Neuronal stem cell (in vitro differentiated cells): Measurements from ENCODE around the gene IGFBP2.

Source experiments
- DNase-seq: peaks from one replicate; pipeline ENCODE4 v3.0.0-alpha.2; 2013; ENCODE audit warnings: low spot score
- H2AFZ ChIP-seq: one replicate; pipeline ENCODE4 v1.6.1; 2013; ENCODE audit warnings: mild to moderate bottlenecking, low read length, inconsistent platforms
- H2AK5ac ChIP-seq: 2 replicates; pipeline ENCODE4 v1.6.1; 2013; ENCODE audit warnings: low read depth, mild to moderate bottlenecking, inconsistent platforms, low read length, moderate library complexity, mixed read lengths
- H2BK120ac ChIP-seq: 2 replicates; pipeline ENCODE4 v1.6.1; 2013; ENCODE audit warnings: low read depth, mild to moderate bottlenecking, inconsistent platforms, low read length, moderate library complexity, mixed read lengths
- H2BK12ac ChIP-seq: one replicate; pipeline ENCODE4 v1.6.1; 2013; ENCODE audit warnings: low read length, inconsistent platforms
- H2BK15ac ChIP-seq: 2 replicates; pipeline ENCODE4 v1.6.1; 2013; ENCODE audit warnings: mild to moderate bottlenecking, low read length, inconsistent platforms, mixed read lengths
- H2BK5ac ChIP-seq: one replicate; pipeline ENCODE4 v1.6.1; 2013; ENCODE audit warnings: inconsistent platforms, mild to moderate bottlenecking, low read length, moderate library complexity
- H3K14ac ChIP-seq: one replicate; pipeline ENCODE4 v1.6.1; 2013; ENCODE audit warnings: low read length, inconsistent platforms
- H3K18ac ChIP-seq: 2 replicates; pipeline ENCODE4 v1.6.1; 2013; ENCODE audit warnings: low read length, inconsistent platforms
- H3K23ac ChIP-seq: 2 replicates; pipeline ENCODE4 v1.6.1; 2013; ENCODE audit warnings: low read depth, mild to moderate bottlenecking, mixed read lengths, low read length, inconsistent platforms; ENCODE audit not compliant: poor library complexity
- H3K27ac ChIP-seq: replicated peaks from 3 replicates; pipeline ENCODE4 v1.5.1; 2013; ENCODE audit warnings: low read length, inconsistent platforms
- H3K27me3 ChIP-seq, 3 experiments: 2 replicates each; pipeline ENCODE4 v1.6.1; 2013; ENCODE audit warnings: low read length in 3 of 3, mild to moderate bottlenecking in 2 of 3, inconsistent platforms in 1 of 3, low read depth in 1 of 3, mixed read lengths in 1 of 3, moderate library complexity in 1 of 3; ENCODE audit not compliant: control insufficient read depth in 3 of 3, insufficient read depth in 3 of 3
- H3K36me3 ChIP-seq, 2 donors: replicated peaks in 1 of 2; 2 replicates each; pipeline ENCODE4 v1.6.1; 2013; ENCODE audit warnings: low read length in 2 of 2; ENCODE audit not compliant: control insufficient read depth in 2 of 2, insufficient read depth in 2 of 2
- H3K4ac ChIP-seq: 2 replicates; pipeline ENCODE4 v1.6.1; 2013; ENCODE audit warnings: inconsistent platforms, mild to moderate bottlenecking, low read length, moderate library complexity
- H3K4me1 ChIP-seq, 2 donors: 1 replicate in 1 of 2; 2 replicates in 1 of 2; pipeline ENCODE4 v1.6.1; 2013; ENCODE audit warnings: low read length in 2 of 2, low read depth in 1 of 2; ENCODE audit not compliant: control insufficient read depth in 2 of 2, insufficient read depth in 1 of 2
- H3K4me2 ChIP-seq: one replicate; pipeline ENCODE4 v1.6.1; 2013; ENCODE audit warnings: mild to moderate bottlenecking, low read length, inconsistent platforms; ENCODE audit not compliant: insufficient read depth, poor library complexity, severe bottlenecking
- H3K4me3 ChIP-seq, 2 donors: 2 replicates each; pipeline ENCODE4 v1.5.1; 2013; ENCODE audit warnings: low read length in 2 of 2, mild to moderate bottlenecking in 2 of 2, inconsistent platforms in 1 of 2, moderate library complexity in 1 of 2
- H3K79me1 ChIP-seq: one replicate; pipeline ENCODE4 v1.6.1; 2013; ENCODE audit warnings: low read depth, mild to moderate bottlenecking, inconsistent platforms, low read length, moderate library complexity
- H3K9ac ChIP-seq: one replicate; pipeline ENCODE4 v1.6.1; 2013; ENCODE audit warnings: mild to moderate bottlenecking, low read depth, low read length, inconsistent platforms; ENCODE audit not compliant: poor library complexity
- H3K9me3 ChIP-seq, 2 donors: replicated peaks in 1 of 2; 2 replicates each; pipeline versions ENCODE3 to v1.6.1; 2013; ENCODE audit warnings: low read length in 2 of 2, mild to moderate bottlenecking in 2 of 2, inconsistent platforms in 1 of 2, low read depth in 1 of 2, mixed read lengths in 1 of 2, moderate library complexity in 1 of 2; ENCODE audit not compliant: control insufficient read depth in 2 of 2, insufficient read depth in 1 of 2
- H4K8ac ChIP-seq: one replicate; pipeline ENCODE4 v1.6.1; 2013; ENCODE audit warnings: low read depth, mild to moderate bottlenecking, inconsistent platforms, low read length, moderate library complexity
- H4K91ac ChIP-seq: one replicate; pipeline ENCODE4 v1.6.1; 2013; ENCODE audit warnings: low read length, low read depth, mild to moderate bottlenecking, inconsistent platforms; ENCODE audit not compliant: poor library complexity
- WGBS, 2 donors: extraction: QIAGEN DNeasy Blood & Tissue Kit; methylation state at CpG; one replicate each; pipeline ENCODE4 v1.1.7; 2013; ENCODE audit warnings: missing lambda C conversion rate in 2 of 2, mixed read lengths in 1 of 2; ENCODE audit not compliant: insufficient read length in 2 of 2, insufficient replicate concordance in 1 of 2; ENCODE audit errors: extremely low coverage in 2 of 2; 5-methylcytosine and 5-hydroxymethylcytosine counted together

IGFBP2 gene

GRCh38 chr2:216657086-216657855, 24.1 kb downstream of the IGFBP2 start:
- no CpG with 5 or more reads among the region's 16 CpGs for WGBS, 2 donors
- Histone ChIP-seq H2AFZ (no peak overlapping the region), H3K27ac (no peak overlapping the region), H3K9me3 (no peaks in the 10 kb centered on the region), H4K91ac (no peak overlapping the region), H3K18ac (peak overlapping the region; percentile 15), H3K4me3 (no peak overlapping the region), H2BK5ac (no peak overlapping the region), H3K36me3 (peaks cover 32 to 97% of the 10 kb centered on the region in 2 donors), H3K79me1 (peaks cover 24% of the 10 kb centered on the region), H3K4me2 (no peak overlapping the region), H3K27me3 (no peaks in the 10 kb centered on the region), H2AK5ac (no peak overlapping the region), H3K4ac (no peak overlapping the region), H4K8ac (no peak overlapping the region), H2BK15ac (no peak overlapping the region), H3K14ac (no peak overlapping the region), H3K23ac (no peak overlapping the region), H2BK12ac (no peak overlapping the region), H2BK120ac (no peak overlapping the region), H3K9ac (peak overlapping the region; percentile 70), H3K4me1 (peaks cover 3 to 14% of the 10 kb centered on the region in 2 donors)
- no peak for DNase-seq

GRCh38 chr2:216657980-216658379, 24.8 kb downstream of the IGFBP2 start:
- H3K4ac ChIP-seq: no peak overlapping the region
- no peak overlapping the region for H2BK15ac ChIP-seq
- H2BK120ac ChIP-seq: no peak overlapping the region
- H3K36me3 ChIP-seq: peaks cover 35 to 98% of the 10 kb centered on the region in 2 donors
- H3K79me1 ChIP-seq: peaks cover 24% of the 10 kb centered on the region
- H2AK5ac ChIP-seq: no peak overlapping the region
- no peak overlapping the region for H3K23ac ChIP-seq
- H3K27me3 ChIP-seq: no peaks in the 10 kb centered on the region
- no peak overlapping the region for H3K27ac ChIP-seq
- H2BK12ac ChIP-seq: no peak overlapping the region
- no peak overlapping the region for H3K14ac ChIP-seq
- peaks cover 3 to 14% of the 10 kb centered on the region in 2 donors for H3K4me1 ChIP-seq
- no peak for DNase-seq
- H2BK5ac ChIP-seq: no peak overlapping the region
- H3K9me3 ChIP-seq: no peaks in the 10 kb centered on the region
- H4K91ac ChIP-seq: no peak overlapping the region
- H3K18ac ChIP-seq: no peak overlapping the region
- no peak overlapping the region for H3K4me2 ChIP-seq
- H3K4me3 ChIP-seq: no peak overlapping the region
- no peak overlapping the region for H4K8ac ChIP-seq
- WGBS, 2 donors: no CpG with 5 or more reads among the region's 7 CpGs
- no peak overlapping the region for H3K9ac ChIP-seq
- no peak overlapping the region for H2AFZ ChIP-seq

- H3K23ac ChIP-seq: no peak overlapping the region
- no peak overlapping the region for H3K14ac ChIP-seq
- H3K36me3 ChIP-seq: peaks cover 39 to 98% of the 10 kb centered on the region in 2 donors
- no peaks in the 10 kb centered on the region for H3K9me3 ChIP-seq
- no peak for DNase-seq
- no peak overlapping the region for H2AK5ac ChIP-seq
- H3K4me1 ChIP-seq: peaks cover 3 to 14% of the 10 kb centered on the region in 2 donors
- H2BK120ac ChIP-seq: no peak overlapping the region
- H2BK5ac ChIP-seq: no peak overlapping the region
- H3K79me1 ChIP-seq: peaks cover 21% of the 10 kb centered on the region
- H2BK12ac ChIP-seq: no peak overlapping the region
- H3K4ac ChIP-seq: no peak overlapping the region
- no peak overlapping the region for H3K27ac ChIP-seq
- no peak overlapping the region for H4K8ac ChIP-seq
- no peaks in the 10 kb centered on the region for H3K27me3 ChIP-seq
- no peak overlapping the region for H3K4me2 ChIP-seq
- no peak overlapping the region for H2AFZ ChIP-seq
- H4K91ac ChIP-seq: no peak overlapping the region
- H3K4me3 ChIP-seq: no peak overlapping the region
- H3K18ac ChIP-seq: no peak overlapping the region
- no CpG with 5 or more reads among the region's 6 CpGs for WGBS, 2 donors
- no peak overlapping the region for H3K9ac ChIP-seq
- no peak overlapping the region for H2BK15ac ChIP-seq
These were observed 25.5 kb downstream of the IGFBP2 start for GRCh38 chr2:216658757-216659156.

- peaks cover 19% of the 10 kb centered on the region for H3K79me1 ChIP-seq
- H3K36me3 ChIP-seq: peaks cover 40 to 98% of the 10 kb centered on the region in 2 donors
These were observed 26.1 kb downstream of the IGFBP2 start for GRCh38 chr2:216659276-216659675.

More at GRCh38 chr2:216659276-216659675, 26.1 kb downstream of the IGFBP2 start:
- no CpG with 5 or more reads among the region's 6 CpGs for WGBS, 2 donors
- no peak overlapping the region for H3K18ac ChIP-seq
- no peak overlapping the region for H2BK5ac ChIP-seq
- no peak overlapping the region for H4K8ac ChIP-seq
- no peak overlapping the region for H2BK15ac ChIP-seq
- no peaks in the 10 kb centered on the region for H3K9me3 ChIP-seq
- H3K14ac ChIP-seq: no peak overlapping the region
- H3K4me1 ChIP-seq: peaks cover 3 to 12% of the 10 kb centered on the region in 2 donors
- H3K4ac ChIP-seq: no peak overlapping the region
- no peak overlapping the region for H3K4me2 ChIP-seq
- H2AK5ac ChIP-seq: no peak overlapping the region
- no peak overlapping the region for H3K9ac ChIP-seq
- no peaks in the 10 kb centered on the region for H3K27me3 ChIP-seq
- no peak overlapping the region for H3K4me3 ChIP-seq
- no peak for DNase-seq
- H3K27ac ChIP-seq: no peak overlapping the region
- no peak overlapping the region for H3K23ac ChIP-seq
- H2BK12ac ChIP-seq: no peak overlapping the region
- no peak overlapping the region for H2AFZ ChIP-seq
- H4K91ac ChIP-seq: no peak overlapping the region
- no peak overlapping the region for H2BK120ac ChIP-seq
